ENCODE measurements around the gene LRRN2.
"Not testable (repeated sequence)": the region's sequence is repeated elsewhere in the genome, so short reads cannot be mapped to it uniquely, and the experiment has no call there.

Gene LRRN2

GRCh38 chr1:204731509-204731908 is 46.0 kb upstream of the LRRN2 start:
- no peak for DNase-seq (ENCODE audit: low read depth, low spot score)
- TF ChIP-seq CTCF (IDR thresholded peaks at IDR 0.05; ENCODE audit: insufficient read depth, low read length, missing control alignments) = no peak
- ChIA-PET POLR2A (no interaction called here), CTCF (interaction anchor here (0.8 to 2.9 kb wide), 7 partner anchors 9 to 76 kb away, joined by 3 to 26 read pairs (median 5); no protein-coding TSS in a partner anchor)
- no peak overlapping the region for H3K4me3 ChIP-seq (ENCODE audit: low read depth, low read length)

GRCh38 chr1:204730826-204731459 is 45.4 kb upstream of the LRRN2 start:
- no peak for TF ChIP-seq CTCF (IDR thresholded peaks at IDR 0.05; ENCODE audit: insufficient read depth, low read length, missing control alignments)
- ChIA-PET POLR2A (no interaction called here), CTCF (interaction anchor here (1.9 to 2.9 kb wide), 4 partner anchors 13 to 76 kb away, joined by 5 to 26 read pairs (median 6); no protein-coding TSS in a partner anchor)
- no peak overlapping the region for H3K4me3 ChIP-seq (ENCODE audit: low read depth, low read length)
- DNase-seq (ENCODE audit: low read depth, low spot score) = no peak

- POLR2A ChIA-PET = no interaction called here
- H3K4me3 ChIP-seq (ENCODE audit: low read depth, low read length) = no peak overlapping the region
- CTCF ChIA-PET = interaction anchor here (1.8 to 2.6 kb wide), 2 partner anchors 17 to 77 kb away, joined by 4 to 11 read pairs; no protein-coding TSS in a partner anchor
- DNase-seq (ENCODE audit: low read depth, low spot score) = no peak
- TF ChIP-seq CTCF (IDR thresholded peaks at IDR 0.05; ENCODE audit: insufficient read depth, low read length, missing control alignments) = no peak
Measured at GRCh38 chr1:204729516-204729915, 44.0 kb upstream of the LRRN2 start.

GRCh38 chr1:204728456-204728855 is 42.9 kb upstream of the LRRN2 start:
- no peak for DNase-seq (ENCODE audit: low read depth, low spot score)
- no peak for TF ChIP-seq CTCF (IDR thresholded peaks at IDR 0.05; ENCODE audit: insufficient read depth, low read length, missing control alignments)
- CTCF ChIA-PET = interaction anchor here (1.8 to 2.6 kb wide), 2 partner anchors 18 to 79 kb away, joined by 4 to 11 read pairs; no protein-coding TSS in a partner anchor
- H3K4me3 ChIP-seq (ENCODE audit: low read depth, low read length) = no peak overlapping the region
- POLR2A ChIA-PET = no interaction called here

GRCh38 chr1:204728045-204728444 is 42.5 kb upstream of the LRRN2 start:
- ChIA-PET CTCF (interaction anchor here (1.8 to 2.6 kb wide), 2 partner anchors 19 to 79 kb away, joined by 4 to 11 read pairs; no protein-coding TSS in a partner anchor), POLR2A (no interaction called here)
- DNase-seq (ENCODE audit: low read depth, low spot score) = no peak
- no peak for TF ChIP-seq CTCF (IDR thresholded peaks at IDR 0.05; ENCODE audit: insufficient read depth, low read length, missing control alignments)
- no peak overlapping the region for H3K4me3 ChIP-seq (ENCODE audit: low read depth, low read length)

- CTCF ChIA-PET = interaction anchor here (2.6 kb wide), 1 partner anchor 19 kb away, joined by 11 read pairs; no protein-coding TSS in a partner anchor
- H3K4me3 ChIP-seq (ENCODE audit: low read depth, low read length); DNase-seq (ENCODE audit: low read depth, low spot score); POLR2A ChIA-PET: not testable (repeated sequence)
Measured at GRCh38 chr1:204727438-204727837, 41.9 kb upstream of the LRRN2 start.

- no peak for DNase-seq (ENCODE audit: low read depth, low spot score)
- no peak for TF ChIP-seq CTCF (IDR thresholded peaks at IDR 0.05; ENCODE audit: insufficient read depth, low read length, missing control alignments)
- no peak overlapping the region for H3K4me3 ChIP-seq (ENCODE audit: low read depth, low read length)
- ChIA-PET CTCF (no interaction called here), POLR2A (no interaction called here)
Measured at GRCh38 chr1:204726478-204726877, 40.9 kb upstream of the LRRN2 start.

All from AG04449 (cell line).